DMS53 treated with DMSO at 0.1 percent for 48 hours (cell line): ENCODE measurements around the gene DNAJB8.

Source experiments
- DNase-seq: peaks from one replicate; lab custom pipeline; 2025; ENCODE audit not compliant: unreplicated experiment; lab: John Stamatoyannopoulos, UW

Gene DNAJB8

DNA sequence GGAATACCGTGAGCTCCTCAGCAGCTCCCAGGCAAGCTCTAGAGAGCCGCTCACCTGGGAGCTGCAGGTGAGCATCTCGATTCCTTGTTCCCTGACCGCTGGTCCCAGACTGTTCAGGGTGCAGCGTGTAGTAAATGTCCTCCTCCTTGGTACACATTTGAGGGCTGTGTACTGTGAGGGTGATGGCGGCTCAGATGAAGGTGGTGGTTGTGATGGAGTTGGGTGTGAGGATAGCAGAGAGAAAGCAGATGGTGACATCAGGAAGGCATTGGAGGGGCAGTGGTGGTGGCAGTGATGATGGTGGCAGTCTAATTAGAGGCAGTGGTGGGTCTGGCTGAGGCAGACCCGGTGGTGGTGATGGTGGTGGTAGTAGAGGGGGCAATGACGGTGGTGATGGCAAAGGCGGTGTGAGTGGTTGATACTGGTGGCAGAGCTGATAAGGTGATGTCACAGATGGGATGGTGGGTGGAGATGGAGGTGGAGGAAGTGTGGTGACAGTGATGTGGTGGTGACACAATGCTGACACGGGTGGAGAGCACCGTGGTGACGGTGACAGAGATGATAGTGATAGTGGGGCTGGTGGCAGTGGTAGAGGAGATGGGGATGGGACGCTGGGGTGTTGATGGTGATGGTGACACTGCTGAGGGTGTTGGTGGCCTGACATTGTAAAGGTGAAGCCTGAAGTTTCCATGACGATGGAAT is at the start of gene DNAJB8:
Gene DNAJB8 (minus strand): TSS at position 51 of the 702 bp plus-strand sequence. CDS start 3,645 bp downstream, outside the sequence.
- DNase-seq, result no peak

DNA sequence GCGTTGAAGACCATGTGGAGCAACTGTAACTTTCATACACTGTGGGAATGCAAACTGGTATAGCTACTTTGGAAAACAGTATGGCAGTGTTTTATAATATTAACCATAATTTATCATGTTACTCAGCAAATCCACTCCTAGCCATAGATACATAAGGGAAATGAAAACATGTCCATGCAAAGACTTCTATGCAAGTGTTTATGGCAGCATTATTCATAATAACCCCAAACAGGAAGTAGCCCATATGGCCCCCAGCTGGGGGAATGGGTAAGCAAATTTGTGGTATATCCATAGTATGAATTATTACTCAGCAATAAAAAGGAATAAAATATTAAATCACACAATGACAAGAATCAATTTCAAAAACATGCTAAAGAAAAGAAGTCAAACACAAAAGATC is 49.3 kb upstream of the DNAJB8 start:
- no peak for DNase-seq

DNA sequence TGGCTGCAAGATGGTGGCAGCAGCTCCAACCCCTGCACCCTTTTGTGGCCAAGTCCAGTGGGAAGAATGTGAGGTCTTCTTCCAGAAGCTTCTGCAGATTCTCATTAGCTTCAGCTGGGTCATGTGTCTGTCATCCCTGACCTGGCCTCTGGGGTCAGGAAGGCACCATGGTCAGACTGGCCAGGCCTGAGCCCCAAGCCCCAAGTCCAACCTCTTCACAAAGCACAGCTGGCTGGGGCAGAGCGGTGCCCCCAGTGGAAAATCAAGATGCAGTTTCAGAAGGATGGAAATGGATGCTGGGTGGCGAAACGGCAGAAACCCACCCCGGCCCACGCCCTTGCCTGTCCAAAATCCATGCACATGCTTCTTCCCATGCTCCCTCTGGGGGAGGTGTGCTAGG is 42.2 kb upstream of the DNAJB8 start:
- no peak for DNase-seq

- DNase-seq, result no peak
Measured at GRCh38 chr3:128506754-128507153, 40.1 kb upstream of the DNAJB8 start.

- DNase-seq, result no peak
Measured at GRCh38 chr3:128505771-128506170, 39.1 kb upstream of the DNAJB8 start.

DNA sequence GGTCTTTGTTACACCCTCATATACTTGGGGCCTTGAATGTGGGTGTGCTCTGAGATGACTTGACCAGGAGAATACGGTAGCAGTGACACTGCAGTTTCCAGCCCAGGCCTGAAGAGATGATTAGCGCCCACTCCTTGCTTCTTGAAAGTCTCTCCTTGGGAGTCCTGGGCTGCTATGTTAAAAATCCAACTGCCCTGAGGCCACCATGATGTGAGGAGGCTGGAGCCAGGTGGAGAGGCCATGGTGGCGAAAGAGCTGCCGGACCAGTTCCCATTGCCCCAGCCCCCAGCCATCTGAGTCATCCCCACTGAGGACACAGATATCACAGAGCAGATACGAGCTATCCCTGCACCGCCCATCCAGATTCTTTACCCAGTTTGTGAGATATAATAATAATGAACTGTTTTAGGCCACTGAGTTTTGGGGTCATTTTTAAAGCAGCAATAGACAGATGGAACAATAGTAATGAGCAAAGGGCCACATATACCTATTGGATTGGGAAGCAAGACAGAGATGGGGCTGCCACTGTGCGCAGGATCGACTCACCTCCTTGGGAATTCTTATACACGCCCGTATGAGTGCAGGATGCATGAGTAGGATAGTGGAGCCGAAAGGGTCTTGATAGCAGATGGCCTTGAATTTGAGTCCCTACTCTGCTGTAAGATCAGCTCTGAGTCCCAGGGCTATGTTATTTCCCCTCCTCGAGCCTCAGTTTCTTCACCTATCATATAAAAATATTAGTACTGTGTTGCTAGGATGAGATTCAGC is 38.5 kb upstream of the DNAJB8 start:
- DNase-seq, result no peak

GRCh38 chr3:128504533-128504915 is 37.8 kb upstream of the DNAJB8 start:
- no peak for DNase-seq

DNA sequence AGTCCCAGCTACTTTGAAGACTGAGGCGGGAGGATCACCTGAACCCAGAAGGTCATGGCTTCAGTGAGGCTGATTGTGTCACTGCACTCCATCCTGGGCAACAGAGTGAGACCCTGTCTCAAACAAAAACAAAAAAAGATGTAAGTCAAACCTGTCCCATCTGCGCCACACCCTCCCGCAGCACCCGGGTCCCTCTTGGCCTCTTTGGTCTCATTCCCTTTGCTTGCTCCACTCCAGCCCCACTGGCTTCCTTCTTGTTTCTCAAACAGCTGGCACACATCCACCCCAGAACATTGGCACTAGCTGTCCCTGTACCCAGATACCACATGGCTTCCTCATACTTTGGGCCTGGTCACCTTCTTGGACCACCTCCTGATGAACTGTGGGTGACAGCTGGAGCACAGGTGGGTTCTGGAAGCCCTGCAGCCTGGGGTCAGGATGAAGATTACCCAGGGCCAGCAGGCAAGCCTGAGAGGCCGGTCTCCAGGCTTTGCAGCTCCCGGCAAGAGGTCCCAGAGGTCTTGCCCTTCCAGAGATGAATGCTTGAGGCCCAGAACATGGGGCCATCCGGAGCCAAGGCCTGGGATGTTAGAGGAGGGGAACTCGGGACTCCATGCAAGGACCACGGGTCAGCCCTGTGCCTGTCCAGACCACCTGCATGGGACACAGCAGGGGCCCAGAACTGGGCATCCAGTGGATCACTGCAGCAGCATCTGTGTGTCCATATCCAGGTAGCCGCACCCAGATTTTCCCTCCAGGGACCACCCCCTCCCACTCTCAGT is 37.3 kb upstream of the DNAJB8 start:
- no peak for DNase-seq

DNA sequence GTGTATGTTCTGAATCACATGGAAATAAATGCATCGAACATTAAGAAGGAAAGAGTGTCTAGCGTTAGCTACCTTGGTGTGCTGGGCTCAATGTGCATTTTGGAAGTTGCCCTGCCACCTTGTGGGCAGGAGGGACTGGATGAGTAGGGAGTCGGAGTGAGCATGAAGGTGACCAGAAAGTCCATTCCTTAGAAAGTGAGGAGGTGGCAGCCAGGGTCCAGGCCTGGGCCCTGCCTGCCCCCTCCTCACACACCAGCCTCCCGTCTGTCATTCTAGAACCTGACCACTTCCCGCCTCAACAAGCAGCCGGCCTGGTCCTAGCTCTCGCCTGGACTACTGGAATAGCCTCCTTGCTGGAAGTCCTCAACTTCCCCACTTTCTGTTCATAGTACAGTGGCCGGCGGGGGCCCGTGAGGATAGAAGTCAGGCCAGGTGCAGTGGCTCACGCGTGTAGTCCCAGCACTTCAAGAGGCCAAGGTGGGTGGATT is 36.5 kb upstream of the DNAJB8 start:
- no peak for DNase-seq

- no peak for DNase-seq
Measured at GRCh38 chr3:128502712-128503111, 36.0 kb upstream of the DNAJB8 start.

- DNase-seq, result no peak
Measured at GRCh38 chr3:128501431-128501830, 34.7 kb upstream of the DNAJB8 start.

GRCh38 chr3:128500556-128500955 is 33.9 kb upstream of the DNAJB8 start:
- no peak for DNase-seq

- no peak for DNase-seq
Measured at GRCh38 chr3:128499724-128500275, 33.1 kb upstream of the DNAJB8 start.

DNA sequence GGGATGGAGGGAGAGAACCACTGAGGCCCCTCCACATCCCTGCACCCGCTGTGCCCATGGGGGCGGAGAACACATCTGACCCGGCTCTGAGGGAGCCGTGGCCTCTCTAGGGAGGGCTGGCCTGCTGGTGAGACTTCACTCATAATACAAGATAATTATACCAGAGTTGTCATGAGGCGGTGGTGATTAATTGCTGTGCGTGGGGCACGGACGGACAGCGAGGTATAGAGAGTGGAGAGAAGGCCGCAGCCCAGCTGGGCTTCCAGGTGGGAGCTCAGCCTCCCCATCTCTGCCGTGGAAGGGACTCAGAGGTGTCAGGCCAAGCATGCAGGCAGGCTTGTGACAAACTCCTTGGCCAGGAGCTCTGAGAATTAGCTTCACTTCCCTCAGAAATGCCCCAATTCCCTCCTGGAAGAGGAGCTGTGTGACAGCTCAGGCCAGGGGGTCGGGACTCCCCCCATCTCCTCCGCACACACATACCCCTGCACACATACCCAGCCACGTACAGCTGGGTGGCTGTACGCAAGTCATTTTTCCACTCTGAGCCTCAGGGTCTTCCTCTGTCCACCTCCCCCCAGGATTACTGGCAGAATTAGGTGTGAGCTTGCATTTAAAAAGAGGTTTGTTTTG is 32.3 kb upstream of the DNAJB8 start:
- no peak for DNase-seq

GRCh38 chr3:128498127-128498626 is 31.5 kb upstream of the DNAJB8 start:
- DNase-seq, result no peak

DNA sequence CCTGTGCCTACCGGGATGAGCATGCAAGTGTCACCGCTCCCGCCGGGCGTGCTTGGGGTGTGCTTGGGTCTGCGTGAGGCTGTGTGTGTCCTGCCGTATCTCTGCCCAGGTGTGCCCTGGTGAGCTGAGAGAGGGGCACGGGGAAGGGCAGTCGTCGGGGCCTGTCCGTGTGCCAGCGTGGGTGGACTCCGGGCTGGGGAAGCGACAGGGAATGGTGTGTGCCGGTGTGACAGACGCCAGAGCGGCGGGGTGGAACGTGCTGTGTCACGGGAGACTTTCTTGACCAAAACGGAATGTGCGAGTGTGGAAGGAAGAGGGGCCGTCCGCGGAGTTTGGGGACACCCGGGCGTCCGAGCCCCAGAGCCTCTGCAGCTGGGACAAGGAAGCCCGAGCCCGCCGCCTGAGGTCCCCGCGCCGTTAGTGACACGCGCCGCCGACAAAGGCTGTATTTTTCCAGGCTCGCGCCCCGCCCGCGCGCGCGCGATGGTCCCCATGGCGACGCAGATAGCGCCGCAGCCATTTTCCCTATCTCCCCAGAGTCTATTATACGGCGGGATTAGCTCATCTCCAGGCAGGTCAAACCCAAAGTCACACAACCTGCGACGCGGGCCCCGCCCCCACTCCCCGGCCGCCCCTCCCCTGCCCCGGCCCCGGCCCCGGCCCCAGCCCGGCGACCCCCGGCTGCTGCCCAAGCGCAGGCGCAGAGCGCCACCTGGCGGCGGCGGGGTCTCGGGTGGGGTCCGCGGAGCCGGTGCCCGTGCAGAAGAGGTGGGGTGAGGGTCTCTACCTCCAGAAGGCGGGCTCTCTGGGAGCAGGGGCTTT is 30.8 kb upstream of the DNAJB8 start:
- peak; percentile 32 for DNase-seq

GRCh38 chr3:128496602-128497304 is 30.1 kb upstream of the DNAJB8 start:
- no peak for DNase-seq

DNA sequence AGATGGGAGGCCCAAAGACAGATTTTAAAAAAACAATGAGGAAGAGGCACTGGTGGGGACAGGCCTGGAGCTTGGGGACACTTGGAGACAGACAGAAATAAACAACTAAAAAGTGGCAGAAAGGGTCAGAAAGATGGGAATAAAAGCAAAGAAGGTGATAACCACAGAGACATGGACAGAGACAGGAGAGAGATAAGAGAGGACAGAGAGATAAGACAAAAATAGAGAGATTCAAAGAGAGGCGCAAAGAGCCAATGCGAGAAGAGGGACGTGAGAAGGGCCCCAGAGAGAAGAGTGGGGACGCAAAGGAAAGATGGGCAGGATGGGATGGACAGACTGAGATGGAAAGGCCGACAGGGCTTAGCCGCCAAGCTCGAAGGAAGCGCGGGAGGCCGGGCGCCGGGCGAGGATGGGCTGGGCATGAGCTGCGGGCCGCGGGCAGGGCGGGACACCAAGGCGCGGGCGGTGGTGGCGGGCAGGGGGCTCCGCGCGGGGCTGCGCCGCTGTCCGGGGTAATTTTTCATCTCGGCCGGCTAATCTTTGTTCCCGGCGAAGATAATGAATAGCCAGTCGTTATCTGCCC is 29.4 kb upstream of the DNAJB8 start:
- no peak for DNase-seq

GRCh38 chr3:128495435-128495970 is 28.8 kb upstream of the DNAJB8 start:
- no peak for DNase-seq
